ENCODE data around the gene ARSI.

- TF ChIP-seq, protein P1, sequence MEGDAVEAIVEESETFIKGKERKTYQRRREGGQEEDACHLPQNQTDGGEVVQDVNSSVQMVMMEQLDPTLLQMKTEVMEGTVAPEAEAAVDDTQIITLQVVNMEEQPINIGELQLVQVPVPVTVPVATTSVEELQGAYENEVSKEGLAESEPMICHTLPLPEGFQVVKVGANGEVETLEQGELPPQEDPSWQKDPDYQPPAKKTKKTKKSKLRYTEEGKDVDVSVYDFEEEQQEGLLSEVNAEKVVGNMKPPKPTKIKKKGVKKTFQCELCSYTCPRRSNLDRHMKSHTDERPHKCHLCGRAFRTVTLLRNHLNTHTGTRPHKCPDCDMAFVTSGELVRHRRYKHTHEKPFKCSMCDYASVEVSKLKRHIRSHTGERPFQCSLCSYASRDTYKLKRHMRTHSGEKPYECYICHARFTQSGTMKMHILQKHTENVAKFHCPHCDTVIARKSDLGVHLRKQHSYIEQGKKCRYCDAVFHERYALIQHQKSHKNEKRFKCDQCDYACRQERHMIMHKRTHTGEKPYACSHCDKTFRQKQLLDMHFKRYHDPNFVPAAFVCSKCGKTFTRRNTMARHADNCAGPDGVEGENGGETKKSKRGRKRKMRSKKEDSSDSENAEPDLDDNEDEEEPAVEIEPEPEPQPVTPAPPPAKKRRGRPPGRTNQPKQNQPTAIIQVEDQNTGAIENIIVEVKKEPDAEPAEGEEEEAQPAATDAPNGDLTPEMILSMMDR (IDR thresholded peaks at IDR 0.05), result no peak
- no peak for TF ChIP-seq EP300 (IDR thresholded peaks at IDR 0.05)
Measured at GRCh38 chr5:150346592-150346991, 43.9 kb upstream of the ARSI start.
